Osteocyte (in vitro differentiated cells): Measurements from ENCODE around the gene RPTOR. TPM values are rescaled to one million over a fixed set of nuclear protein-coding genes. Genes with fewer than 3 reads are reported as not detected.

ENCODE experiments used
- DNase-seq: peaks from one replicate; pipeline ENCODE4 v3.0.0; 2021; ENCODE audit warnings: mixed read lengths; ENCODE audit not compliant: unreplicated experiment; ENCODE audit errors: extremely low spot score
- H3K27ac Mint-ChIP-seq: one replicate; pipeline ENCODE4 v1.8.0; 2021; ENCODE audit warnings: mild to moderate bottlenecking, mixed read lengths; ENCODE audit not compliant: unreplicated experiment
- H3K27me3 Mint-ChIP-seq: one replicate; pipeline ENCODE4 v1.8.0; 2021; ENCODE audit warnings: mixed read lengths; ENCODE audit not compliant: unreplicated experiment
- H3K36me3 Mint-ChIP-seq: one replicate; pipeline ENCODE4 v1.8.0; 2021; ENCODE audit warnings: mixed read lengths; ENCODE audit not compliant: unreplicated experiment
- H3K4me1 Mint-ChIP-seq: one replicate; pipeline ENCODE4 v1.8.0; 2021; ENCODE audit warnings: mixed read lengths; ENCODE audit not compliant: unreplicated experiment
- H3K4me3 Mint-ChIP-seq: one replicate; pipeline ENCODE4 v1.8.0; 2021; ENCODE audit warnings: mild to moderate bottlenecking, moderate library complexity, mixed read lengths; ENCODE audit not compliant: unreplicated experiment
- H3K9me3 Mint-ChIP-seq: one replicate; pipeline ENCODE4 v1.8.0; 2021; ENCODE audit warnings: mixed read lengths; ENCODE audit not compliant: unreplicated experiment
- CTCF ChIP-seq: fragments of 200-600 bp; sonication (generic); IDR thresholded peaks from 2 replicates; pipeline ENCODE4 v1.5.0; 2021; ENCODE audit warnings: antibody characterized with exemption, mild to moderate bottlenecking, moderate library complexity
- total RNA-seq: library from RNA; stranded (reverse); gene quantifications from 2 replicates; pipeline ENCODE4 v1.2.1, GENCODE V29; 2021

RPTOR gene
- total RNA-seq, 1 donor from 2014 or later = 36.0 TPM

- Mint-ChIP-seq H3K9me3 (no peaks in the 10 kb centered on the region), H3K27ac (no peak overlapping the region), H3K4me1 (peaks cover 19% of the 10 kb centered on the region), H3K36me3 (peaks cover 11% of the 10 kb centered on the region), H3K27me3 (no peaks in the 10 kb centered on the region), H3K4me3 (no peak overlapping the region)
- TF ChIP-seq CTCF = no peak
- DNase-seq = no peak
These were observed 410.4 kb downstream of the RPTOR start for GRCh38 chr17:80955078-80955477.

GRCh38 chr17:80955671-80956280, 411.1 kb downstream of the RPTOR start:
- Mint-ChIP-seq H3K9me3 (no peaks in the 10 kb centered on the region), H3K27me3 (no peaks in the 10 kb centered on the region), H3K36me3 (peaks cover 7% of the 10 kb centered on the region), H3K4me1 (peaks cover 22% of the 10 kb centered on the region), H3K27ac (no peak overlapping the region), H3K4me3 (no peak overlapping the region)
- no peak for DNase-seq
- no peak for TF ChIP-seq CTCF

- H3K27me3 Mint-ChIP-seq = no peaks in the 10 kb centered on the region
- H3K9me3 Mint-ChIP-seq = no peaks in the 10 kb centered on the region
- peaks cover 28% of the 10 kb centered on the region for H3K4me1 Mint-ChIP-seq
- peaks cover 7% of the 10 kb centered on the region for H3K36me3 Mint-ChIP-seq
- no peak for TF ChIP-seq CTCF
- H3K4me3 Mint-ChIP-seq = no peak overlapping the region
- H3K27ac Mint-ChIP-seq = no peak overlapping the region
- no peak for DNase-seq
These were observed 411.9 kb downstream of the RPTOR start for GRCh38 chr17:80956321-80957190.

GRCh38 chr17:80957461-80957941, 412.9 kb downstream of the RPTOR start:
- Mint-ChIP-seq H3K4me1 (peaks cover 37% of the 10 kb centered on the region), H3K27ac (no peak overlapping the region), H3K36me3 (peaks cover 9% of the 10 kb centered on the region), H3K4me3 (no peak overlapping the region), H3K27me3 (no peaks in the 10 kb centered on the region), H3K9me3 (no peaks in the 10 kb centered on the region)
- TF ChIP-seq CTCF = no peak
- no peak for DNase-seq
